GM21619 (cell line): ENCODE results near the gene RBPJ.
"Not testable (repeated sequence)": the region's sequence is repeated elsewhere in the genome, so short reads cannot be mapped to it uniquely, and the experiment has no call there.

Experiments
- ATAC-seq: cut with Tn5 transposase; IDR thresholded peaks from one replicate; pipeline ENCODE4 v1.9.1; 2021; ENCODE audit not compliant: unreplicated experiment

Gene RBPJ

DNA sequence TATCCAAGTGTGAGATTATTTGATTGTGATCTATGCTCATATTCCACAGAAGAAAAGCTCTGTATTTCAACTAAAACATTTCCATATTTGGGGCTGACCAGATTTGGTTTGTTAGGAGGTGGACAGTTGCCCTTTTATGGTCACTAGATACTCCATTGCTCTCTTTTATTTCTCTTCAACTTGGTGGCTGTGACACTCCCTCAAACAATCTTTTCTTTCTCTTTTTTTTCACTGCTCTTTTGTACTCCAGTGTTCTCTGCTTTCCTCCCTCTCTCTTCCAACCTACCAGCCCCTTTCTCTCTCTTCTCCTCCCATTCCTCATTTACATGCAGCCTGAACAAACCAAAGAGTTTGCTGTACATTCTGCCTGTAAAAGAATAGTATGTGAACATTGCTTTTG is 48.8 kb downstream of the RBPJ start:
- ATAC-seq, result no peak

DNA sequence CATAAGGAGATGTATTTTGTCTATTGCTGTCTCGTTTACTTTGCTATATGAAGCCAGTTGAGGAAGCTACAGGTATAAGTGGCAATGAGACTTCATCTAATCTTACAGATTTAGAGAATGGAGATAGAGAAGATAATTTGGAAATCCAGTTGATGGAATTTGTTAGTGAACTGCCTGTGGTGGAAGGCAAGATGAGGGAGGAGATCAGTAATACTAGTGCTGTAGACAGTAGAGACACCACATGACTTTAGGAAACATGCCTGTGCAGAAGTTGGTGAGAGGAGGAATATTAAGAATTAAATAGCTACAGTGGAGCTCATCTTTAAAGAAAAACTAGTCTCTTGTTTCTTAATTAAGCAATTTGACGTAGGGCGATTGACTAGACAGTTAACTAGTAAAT is 51.3 kb downstream of the RBPJ start:
- ATAC-seq, result no peak

DNA sequence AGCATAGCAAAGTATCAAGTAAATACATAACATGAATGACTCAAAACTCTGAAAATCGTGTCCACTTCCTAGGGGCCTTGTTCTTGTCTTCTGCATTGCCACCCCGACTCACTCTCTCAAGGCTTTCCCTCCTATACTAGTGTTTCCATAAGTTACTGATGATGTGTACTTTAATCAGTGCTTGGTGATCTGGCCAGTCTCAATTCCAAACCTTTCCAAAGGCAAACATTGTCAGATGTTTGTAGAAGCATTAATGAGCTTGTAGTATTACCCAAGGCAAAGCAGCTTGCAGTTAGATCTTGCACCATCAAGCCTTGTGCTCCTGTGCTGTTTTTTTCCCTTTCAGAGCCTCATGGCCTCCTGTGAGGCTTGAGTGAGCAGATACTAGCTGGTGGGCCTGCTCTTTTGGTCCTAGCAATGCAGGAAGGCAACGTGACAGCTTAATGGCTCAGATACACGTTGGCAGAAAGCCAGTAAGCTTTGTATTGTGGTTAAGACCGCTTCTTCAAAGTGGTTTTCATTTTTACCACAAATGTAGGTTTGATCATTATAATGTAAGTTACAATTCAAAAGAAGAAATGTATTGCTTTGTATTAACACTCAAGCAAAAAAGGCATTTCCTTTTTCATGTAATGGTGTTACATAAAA is 51.8 kb downstream of the RBPJ start:
- peak; percentile 91 for ATAC-seq

- ATAC-seq, result no peak
Measured at GRCh38 chr4:26375551-26375950, 54.7 kb downstream of the RBPJ start.

GRCh38 chr4:26377328-26378311 is 56.8 kb downstream of the RBPJ start:
- ATAC-seq, result no peak

- ATAC-seq, result no peak
Measured at GRCh38 chr4:26379837-26380236, 59.0 kb downstream of the RBPJ start.

- no peak for ATAC-seq
Measured at GRCh38 chr4:26380740-26381139, 59.9 kb downstream of the RBPJ start.

- ATAC-seq, result no peak
Measured at GRCh38 chr4:26384380-26385057, 63.7 kb downstream of the RBPJ start.

DNA sequence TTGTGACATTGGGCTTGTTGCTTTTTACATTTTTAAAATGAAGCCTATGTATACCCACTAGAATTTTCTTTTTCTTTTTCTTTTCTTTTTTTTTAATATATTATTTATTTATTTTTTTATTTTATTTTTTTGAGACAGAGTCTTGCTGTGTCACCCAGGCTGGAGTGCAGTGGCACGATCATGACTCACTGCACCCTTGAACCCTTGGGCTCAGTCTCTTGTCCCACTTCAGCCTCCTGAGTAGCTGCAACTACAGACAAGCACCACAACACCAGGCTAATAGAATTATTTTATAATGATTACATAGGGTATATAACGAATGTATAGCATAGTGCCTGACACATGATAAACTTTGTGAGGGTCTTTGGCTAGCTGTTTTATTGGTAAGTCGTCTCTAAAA is 64.9 kb downstream of the RBPJ start:
- no peak for ATAC-seq

GRCh38 chr4:26386386-26386785 is 65.6 kb downstream of the RBPJ start:
- no peak for ATAC-seq

- no peak for ATAC-seq
Measured at GRCh38 chr4:26388671-26389070, 67.9 kb downstream of the RBPJ start.

DNA sequence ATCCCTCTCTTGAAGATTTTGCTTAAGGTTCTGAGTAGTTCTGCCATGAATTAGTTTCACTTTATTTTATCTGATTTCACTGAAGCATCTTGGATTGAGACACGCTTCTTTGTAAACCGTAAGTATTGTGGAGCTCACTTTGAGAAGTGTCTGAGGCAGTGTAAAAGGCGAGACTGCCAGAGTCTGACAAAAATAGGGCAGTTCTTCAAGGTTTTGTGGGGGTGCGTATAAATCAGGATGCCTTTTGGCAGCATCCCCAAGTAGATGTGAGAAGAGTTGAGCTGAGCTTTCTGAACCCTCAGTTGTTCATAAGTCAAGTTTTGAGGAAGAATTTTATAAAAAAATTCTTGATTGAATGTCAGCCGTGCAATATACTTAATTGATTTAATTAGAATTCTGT is 76.3 kb downstream of the RBPJ start:
- ATAC-seq, result no peak

DNA sequence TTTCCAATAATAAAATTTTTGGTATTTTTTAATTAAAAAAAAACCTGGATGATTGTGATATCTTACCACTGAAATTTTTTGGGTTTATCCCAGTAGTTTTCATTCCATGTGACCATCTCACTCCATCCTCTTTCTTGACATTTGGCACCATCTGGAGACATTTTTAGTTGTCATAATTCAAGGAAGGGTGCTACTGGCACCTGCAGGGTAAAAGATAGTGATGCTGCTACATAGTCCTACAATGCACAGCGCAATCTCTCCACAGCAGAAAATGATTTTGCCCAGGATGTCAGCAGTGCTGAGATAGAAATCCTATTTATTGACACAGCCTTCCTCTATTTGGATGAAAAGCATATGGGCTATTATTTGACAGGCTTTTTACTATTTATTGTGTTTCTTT is 79.3 kb downstream of the RBPJ start:
- ATAC-seq, result no peak

DNA sequence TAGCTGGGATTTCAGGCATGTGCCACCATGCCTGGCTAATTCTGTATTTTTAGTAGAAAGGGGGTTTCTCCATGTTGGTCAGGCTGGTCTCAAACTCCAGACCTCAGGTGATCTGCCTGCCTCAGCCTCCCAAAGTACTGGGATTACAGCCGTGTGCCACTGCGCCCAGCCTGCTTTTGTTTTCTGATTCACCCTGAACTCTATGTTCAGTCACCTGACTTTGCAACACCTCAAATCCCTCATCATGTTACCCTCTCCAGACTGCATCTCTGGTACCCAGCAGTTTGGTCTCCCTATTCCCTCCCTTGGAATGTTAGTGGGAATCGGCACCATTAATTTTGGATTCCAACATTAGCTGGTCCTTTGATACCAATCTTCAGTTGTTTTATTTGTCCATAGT is 81.2 kb downstream of the RBPJ start:
- ATAC-seq, result not testable (repeated sequence)

DNA sequence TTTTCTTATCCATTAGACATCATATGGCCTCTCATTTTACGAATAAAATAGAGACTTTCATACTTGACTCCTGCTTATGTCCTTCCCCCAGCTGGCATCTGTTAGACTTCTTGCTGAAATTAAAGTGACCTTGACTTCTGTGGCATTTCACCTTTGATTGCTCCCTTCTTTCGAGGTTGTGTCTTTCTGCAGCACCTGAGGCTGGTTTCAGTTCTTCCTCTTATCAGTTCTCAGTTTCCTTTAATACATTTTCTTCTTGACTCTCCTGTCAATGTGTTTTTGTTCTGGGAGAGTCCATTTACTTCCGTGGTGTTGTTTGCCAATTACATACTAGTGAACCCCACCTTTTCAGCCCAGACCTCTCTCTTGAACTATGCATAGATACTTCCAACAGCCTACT is 81.6 kb downstream of the RBPJ start:
- ATAC-seq, result peak; percentile 72

GRCh38 chr4:26404743-26405206 is 84.0 kb downstream of the RBPJ start:
- ATAC-seq, result no peak

GRCh38 chr4:26406346-26406975 is 85.6 kb downstream of the RBPJ start:
- no peak for ATAC-seq

GRCh38 chr4:26407476-26407875 is 86.7 kb downstream of the RBPJ start:
- no peak for ATAC-seq

DNA sequence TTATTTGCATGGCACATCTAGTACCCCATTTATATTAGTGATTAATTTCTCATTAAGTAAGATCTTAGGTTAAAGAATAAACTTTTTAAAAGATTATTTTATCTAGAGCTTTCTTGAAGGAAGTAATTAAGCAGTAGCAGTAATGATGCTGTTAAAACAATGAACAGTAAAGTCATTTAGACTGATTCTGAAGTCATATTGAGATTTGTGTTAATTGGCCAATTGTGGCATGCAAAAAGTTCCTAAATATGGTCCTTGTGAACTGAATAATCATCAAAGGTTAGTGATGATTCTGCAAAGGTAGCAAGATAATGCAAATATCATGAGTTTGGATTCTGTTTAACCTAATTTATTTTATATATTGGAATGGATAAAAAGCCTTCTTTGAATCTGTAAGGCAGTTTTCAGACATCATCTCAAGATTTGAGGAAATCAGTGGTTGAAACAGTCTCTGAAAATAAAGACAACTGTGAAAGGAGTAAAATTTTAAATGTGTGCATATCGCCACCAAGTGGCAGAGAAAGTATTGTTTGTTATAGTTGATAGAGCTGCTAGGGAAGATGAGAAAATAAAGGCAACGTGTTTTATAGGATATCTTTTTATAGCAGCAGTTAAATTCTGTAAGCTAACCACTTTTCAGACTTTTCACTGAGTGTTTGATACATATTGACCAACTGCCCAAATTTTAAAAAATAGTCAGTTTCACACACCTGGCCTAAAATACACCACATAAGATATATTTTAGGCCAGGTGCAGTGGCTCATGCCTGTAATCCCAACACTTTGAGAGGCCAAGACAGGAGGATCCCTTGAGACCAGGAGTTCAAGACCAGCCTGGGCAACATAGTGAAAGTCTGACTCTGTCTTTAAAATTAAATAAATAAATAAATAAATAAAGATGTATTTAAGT is 89.8 kb downstream of the RBPJ start:
- ATAC-seq, result peak; percentile 80
